Fibroblast of lung (primary cell): ENCODE results near the gene ATG2A.

Experiments
- CTCF ChIP-seq, 2 donors: IDR thresholded peaks in 1 of 2; conservative IDR thresholded peaks in 1 of 2; 1 replicate in 1 of 2; 2 replicates in 1 of 2; pipeline ENCODE4 v1.5.1; 2011 to 2012; ENCODE audit warnings: low read length in 2 of 2, control low read depth in 1 of 2, inconsistent platforms in 1 of 2, low read depth in 1 of 2, mild to moderate bottlenecking in 1 of 2
- EZH2 ChIP-seq: IDR thresholded peaks from 2 replicates; pipeline ENCODE4 v1.5.1; 2012; ENCODE audit warnings: low read length, control low read depth, mild to moderate bottlenecking; ENCODE audit errors: missing control alignments

DNA sequence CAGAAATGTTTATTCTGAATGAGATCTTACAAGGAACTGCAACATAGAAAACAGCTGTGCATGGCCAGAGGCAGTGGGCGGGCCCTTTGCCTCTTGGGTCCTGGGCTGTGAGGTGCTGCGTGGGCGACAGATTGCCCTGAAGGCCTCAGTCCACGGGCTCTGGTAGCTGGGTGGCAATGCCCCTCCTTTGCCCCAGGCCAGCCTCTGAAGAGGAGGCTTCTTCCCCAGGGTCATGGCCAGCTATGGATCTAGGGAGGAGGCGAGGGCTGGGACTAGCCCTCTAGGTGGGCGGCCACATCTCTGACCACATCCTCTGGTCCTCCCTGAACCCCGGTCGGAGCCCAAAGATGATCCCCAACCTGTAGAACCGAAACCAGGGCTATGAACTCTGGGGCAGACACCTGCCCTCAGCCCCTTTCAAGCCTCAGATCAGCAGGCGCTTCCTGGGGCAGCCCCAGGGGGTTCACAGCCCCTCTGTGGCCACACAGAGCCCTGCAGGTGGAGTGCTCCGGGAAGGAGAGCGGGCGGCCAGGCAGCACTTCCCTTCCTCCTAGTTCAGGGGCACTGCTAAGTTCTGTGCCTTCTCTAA lies 65.9 kb downstream of the ATG2A start:
- TF ChIP-seq CTCF (conservative IDR thresholded peaks at IDR 0.05 in 1 of 2, IDR thresholded peaks at IDR 0.05 in 1 of 2; ENCODE audit: low read depth in 1 of 2, low read length in 2 of 2) (no peak), EZH2 (no peak)
